GM21825 (cell line): Measurements from ENCODE around the gene CTNNBL1.
"Not testable (repeated sequence)": the region's sequence is repeated elsewhere in the genome, so short reads cannot be mapped to it uniquely, and the experiment has no call there.

Source experiments
- ATAC-seq: cut with Tn5 transposase; IDR thresholded peaks from one replicate; pipeline ENCODE4 v1.9.1; 2021; ENCODE audit warnings: mild to moderate bottlenecking, moderate library complexity; ENCODE audit not compliant: unreplicated experiment

The CTNNBL1 gene

GRCh38 chr20:37677969-37678861 lies 15.6 kb upstream of the CTNNBL1 start:
- no peak for ATAC-seq

- ATAC-seq, result not testable (repeated sequence)
Measured at GRCh38 chr20:37679751-37680150, 14.1 kb upstream of the CTNNBL1 start.

- ATAC-seq, result no peak
Measured at GRCh38 chr20:37680420-37680819, 13.4 kb upstream of the CTNNBL1 start.

- ATAC-seq, result no peak
Measured at GRCh38 chr20:37681384-37682112, 12.3 kb upstream of the CTNNBL1 start.

GRCh38 chr20:37683146-37683545 lies 10.7 kb upstream of the CTNNBL1 start:
- ATAC-seq, result not testable (repeated sequence)

- no peak for ATAC-seq
Measured at GRCh38 chr20:37686762-37687477, 6.9 kb upstream of the CTNNBL1 start.

GRCh38 chr20:37687478-37687805 lies 6.4 kb upstream of the CTNNBL1 start:
- no peak for ATAC-seq

GRCh38 chr20:37688093-37688492 lies 5.7 kb upstream of the CTNNBL1 start:
- no peak for ATAC-seq

- no peak for ATAC-seq
Measured at GRCh38 chr20:37690626-37691369, 3.0 kb upstream of the CTNNBL1 start.

GRCh38 chr20:37692459-37693166 lies 1.2 kb upstream of the CTNNBL1 start:
- no peak for ATAC-seq

GRCh38 chr20:37693242-37693634 lies 592 bp upstream of the CTNNBL1 start:
- no peak for ATAC-seq

GRCh38 chr20:37695684-37696342 lies 2.0 kb downstream of the CTNNBL1 start:
- no peak for ATAC-seq

GRCh38 chr20:37697314-37697713 lies 3.5 kb downstream of the CTNNBL1 start:
- ATAC-seq, result peak; percentile 43

- ATAC-seq, result no peak
Measured at GRCh38 chr20:37699202-37699601, 5.4 kb downstream of the CTNNBL1 start.

GRCh38 chr20:37700301-37700700 lies 6.5 kb downstream of the CTNNBL1 start:
- ATAC-seq, result no peak

- ATAC-seq, result not testable (repeated sequence)
Measured at GRCh38 chr20:37701676-37702075, 7.8 kb downstream of the CTNNBL1 start.

GRCh38 chr20:37702403-37703034 lies 8.7 kb downstream of the CTNNBL1 start:
- ATAC-seq, result no peak

- ATAC-seq, result no peak
Measured at GRCh38 chr20:37703035-37703845, 9.4 kb downstream of the CTNNBL1 start.
